ENCODE data around the gene OXER1. TPM values are rescaled to one million over a fixed set of nuclear protein-coding genes. Genes with fewer than 3 reads are reported as not detected.
A peak's percentile ranks its signal among the peaks of the same experiment; 100 is the strongest.
"Not testable (repeated sequence)": the region's sequence is repeated elsewhere in the genome, so short reads cannot be mapped to it uniquely, and the experiment has no call there.

The OXER1 gene
- polyA plus RNA-seq, 1 donor, result 12.0 TPM

- DNase-seq, result no peak
Measured at GRCh38 chr2:42752816-42753813, 10.8 kb downstream of the OXER1 start.

- no peak for DNase-seq
Measured at GRCh38 chr2:42752314-42752713, 11.6 kb downstream of the OXER1 start.

- no peak for DNase-seq
Measured at GRCh38 chr2:42748840-42749239, 15.1 kb downstream of the OXER1 start.

GRCh38 chr2:42747422-42747821 lies 16.5 kb downstream of the OXER1 start:
- DNase-seq, result no peak

DNA sequence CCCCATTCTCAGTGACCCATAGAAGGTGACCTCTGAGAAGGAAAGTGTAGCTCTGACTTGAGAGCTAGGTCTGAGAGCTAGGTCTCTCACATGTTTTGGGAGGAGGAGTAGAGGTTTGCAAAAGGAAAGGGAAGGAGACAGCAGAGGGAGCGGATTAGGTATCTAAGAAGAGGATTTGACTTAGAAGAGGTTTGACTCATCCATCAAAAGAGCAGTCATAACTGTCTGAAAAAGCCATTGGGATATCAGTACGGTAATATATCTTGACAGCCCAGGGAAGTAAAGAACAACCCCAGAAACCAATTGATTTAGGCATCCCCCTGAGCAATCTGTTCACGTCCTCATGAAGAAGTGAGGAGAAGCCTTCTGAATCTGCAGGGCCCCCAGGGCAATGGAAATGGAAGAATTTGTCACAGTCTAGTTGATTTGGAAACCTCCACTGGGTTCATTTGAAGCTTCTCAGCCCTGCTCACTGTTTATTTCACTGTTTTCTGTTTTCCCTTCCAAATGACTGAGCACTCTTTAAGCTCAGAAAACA lies 19.3 kb downstream of the OXER1 start:
- no peak for DNase-seq

DNA sequence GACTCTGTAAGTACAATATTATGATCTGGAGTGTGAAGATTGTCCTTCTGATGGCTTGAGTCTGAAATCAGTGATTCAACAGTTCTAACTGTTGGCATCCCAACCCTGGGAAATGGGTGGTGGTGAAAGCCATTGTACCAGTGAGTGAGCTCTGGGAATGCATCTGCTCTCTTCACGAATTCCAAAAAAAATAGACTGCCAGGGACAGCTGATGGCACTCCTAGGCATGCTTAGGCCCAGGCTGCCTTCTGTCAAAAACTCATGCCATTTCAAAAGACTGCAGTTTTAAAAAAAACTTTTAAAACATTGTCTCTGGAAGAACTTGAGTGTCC lies 20.3 kb downstream of the OXER1 start:
- no peak for DNase-seq

- no peak for DNase-seq
Measured at GRCh38 chr2:42742740-42743658, 20.9 kb downstream of the OXER1 start.

- no peak for DNase-seq
Measured at GRCh38 chr2:42741140-42741539, 22.8 kb downstream of the OXER1 start.

DNA sequence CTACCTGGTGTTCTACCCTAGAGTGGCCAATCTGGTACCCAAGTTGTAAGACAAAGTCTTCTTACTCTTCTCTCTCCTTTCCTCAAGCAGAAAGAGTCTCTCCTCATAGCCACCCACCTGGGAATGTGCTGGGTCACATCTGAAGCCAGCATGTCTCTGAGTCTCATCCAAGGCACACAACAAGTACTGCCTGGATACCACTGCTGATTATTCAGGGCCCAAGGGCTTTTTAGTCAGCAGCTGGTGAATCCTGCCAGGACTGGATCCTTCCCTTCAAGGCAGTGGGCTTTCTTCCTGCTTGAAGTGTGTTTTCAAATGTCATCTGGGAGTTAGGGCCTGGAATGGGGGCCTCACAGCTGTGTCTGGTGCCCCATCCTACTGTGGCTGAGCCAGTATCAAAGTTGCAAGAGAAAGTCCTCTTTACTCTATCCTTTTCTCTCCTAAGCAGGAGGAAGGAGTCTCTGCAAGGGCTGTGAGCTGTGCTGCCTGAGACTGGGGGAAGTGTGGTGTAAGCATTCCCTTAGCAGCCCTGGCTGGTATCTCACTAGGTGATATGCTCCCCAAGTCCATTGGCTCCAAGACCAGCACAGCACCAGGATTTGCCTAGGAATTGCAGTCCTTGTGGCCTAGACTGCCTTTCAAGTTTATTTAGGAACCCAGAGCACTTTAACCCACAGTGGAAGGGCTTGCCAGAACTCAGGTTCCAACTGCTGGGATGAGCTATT lies 27.2 kb downstream of the OXER1 start:
- DNase-seq, result no peak

DNA sequence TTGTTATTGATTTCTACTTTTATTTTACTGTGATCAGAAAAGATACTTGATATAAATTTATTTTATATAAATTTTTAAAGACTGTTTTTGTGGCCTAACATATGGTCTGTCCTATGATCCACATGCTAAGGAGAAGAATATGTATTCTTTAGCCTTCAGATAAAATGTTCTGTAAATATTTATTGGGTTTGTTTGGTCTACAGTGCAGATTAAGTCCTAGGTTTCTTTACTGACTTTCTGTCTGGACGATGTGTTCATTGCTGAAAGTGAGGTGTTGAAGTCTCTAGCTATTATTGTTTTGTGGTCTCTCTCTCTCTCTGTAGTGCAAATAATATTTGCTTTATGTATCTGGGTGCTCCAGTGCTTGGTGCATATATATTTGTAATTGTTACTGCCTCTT lies 30.1 kb downstream of the OXER1 start:
- no peak for DNase-seq

- DNase-seq, result not testable (repeated sequence)
Measured at GRCh38 chr2:42731316-42731715, 32.6 kb downstream of the OXER1 start.

- no peak for DNase-seq
Measured at GRCh38 chr2:42726680-42727079, 37.3 kb downstream of the OXER1 start.

DNA sequence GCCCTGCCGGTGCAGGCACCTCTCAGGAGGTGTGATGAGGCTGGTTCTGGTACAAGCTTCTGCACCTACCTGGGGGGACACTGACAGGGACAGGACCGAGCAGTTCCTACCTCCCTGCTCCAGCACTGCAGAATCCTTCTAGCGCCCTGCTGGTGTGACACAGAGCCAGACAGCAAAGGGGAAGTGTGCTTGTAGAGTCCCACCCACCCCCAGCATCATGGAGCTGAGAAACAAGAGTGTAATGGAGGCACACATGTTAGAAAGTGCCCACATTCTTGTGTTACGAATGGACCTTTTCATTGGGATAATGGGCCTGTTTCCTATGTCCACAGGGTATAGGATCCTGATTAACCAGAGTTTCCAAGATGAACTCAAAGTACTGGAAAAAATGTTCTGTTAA lies 38.3 kb downstream of the OXER1 start:
- DNase-seq, result no peak

- DNase-seq, result no peak
Measured at GRCh38 chr2:42724886-42725285, 39.0 kb downstream of the OXER1 start.

- DNase-seq, result no peak
Measured at GRCh38 chr2:42723465-42723864, 40.5 kb downstream of the OXER1 start.

GRCh38 chr2:42722320-42723190 lies 41.4 kb downstream of the OXER1 start:
- peak; percentile 32 for DNase-seq

- DNase-seq, result no peak
Measured at GRCh38 chr2:42721898-42722297, 42.0 kb downstream of the OXER1 start.

DNA sequence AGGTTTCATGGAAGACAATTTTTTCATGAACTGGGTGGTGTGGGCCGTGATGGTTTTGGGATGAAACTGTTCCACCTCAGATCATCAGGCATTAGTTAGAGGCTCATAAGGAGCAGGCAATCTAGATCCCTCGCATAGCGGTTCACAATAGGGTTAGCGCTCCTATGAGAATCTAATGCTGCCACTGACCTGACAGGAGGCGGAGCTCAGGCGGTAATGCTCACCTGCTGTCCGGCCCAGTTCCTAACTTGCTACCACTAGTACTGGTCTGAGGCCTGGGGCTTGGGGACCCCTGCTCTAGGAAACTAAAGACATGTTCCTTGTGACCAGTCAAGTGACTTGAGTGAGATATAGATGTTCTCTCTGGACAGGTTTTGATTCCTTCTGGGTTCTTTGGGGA lies 49.2 kb downstream of the OXER1 start:
- no peak for DNase-seq

- DNase-seq, result no peak
Measured at GRCh38 chr2:42713920-42714319, 50.0 kb downstream of the OXER1 start.

DNA sequence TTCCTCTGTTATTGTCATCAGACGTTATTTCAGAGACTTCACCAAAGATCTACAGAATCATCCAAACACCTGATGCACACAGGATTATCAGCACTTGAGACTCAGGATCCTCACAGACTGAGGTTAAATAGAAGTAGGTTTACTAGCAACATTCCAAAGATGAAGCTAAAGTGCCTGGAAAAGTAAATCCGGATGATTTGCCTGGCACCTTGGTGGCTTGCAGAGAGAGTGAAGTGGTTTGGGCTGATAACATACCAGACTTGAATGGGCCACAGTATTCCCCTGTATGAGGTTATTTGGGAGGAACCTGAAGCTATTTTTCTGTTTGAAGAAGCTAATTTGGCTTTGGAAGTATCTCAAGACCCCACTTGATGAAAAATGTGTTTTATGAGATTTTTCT lies 51.0 kb downstream of the OXER1 start:
- DNase-seq, result no peak
